HepG2 (cell line): ENCODE measurements around the gene GABRR2. TPM values are rescaled to one million over a fixed set of nuclear protein-coding genes. Genes with fewer than 3 reads are reported as not detected.

Experiments used
- CENPX ChIP-seq: sonication (generic); formaldehyde crosslinking; IDR thresholded peaks from 2 replicates; pipeline ENCODE4 v1.9.0; 2021; ENCODE audit warnings: mild to moderate bottlenecking, missing genetic modification reagents, moderate library complexity
- DPF2 ChIP-seq: sonication (generic); formaldehyde crosslinking; IDR thresholded peaks from 2 replicates; pipeline ENCODE4 v1.4.0; 2020; ENCODE audit warnings: mild to moderate bottlenecking, low read depth, missing genetic modification reagents, borderline replicate concordance
- IKZF4 ChIP-seq: sonication (generic); formaldehyde crosslinking; IDR thresholded peaks from 2 replicates; pipeline ENCODE4 v1.5.1; 2020; ENCODE audit warnings: borderline replicate concordance, mild to moderate bottlenecking, low read depth, missing genetic modification reagents; ENCODE audit errors: not compliant biosample characterization
- NFKBIZ ChIP-seq: IDR thresholded peaks from 2 replicates; pipeline ENCODE4 v1.6.1; 2018; ENCODE audit warnings: missing genetic modification reagents, missing compliant biosample characterization
- NR1H2 ChIP-seq: sonication (generic); formaldehyde crosslinking; IDR thresholded peaks from 2 replicates; pipeline ENCODE4 v1.8.1; 2022; ENCODE audit warnings: low read depth, missing genetic modification reagents, borderline replicate concordance
- STAT5B ChIP-seq: sonication (generic); formaldehyde crosslinking; IDR thresholded peaks from 2 replicates; pipeline ENCODE4 v1.4.0; 2020; ENCODE audit warnings: missing genetic modification reagents
- XRCC5 ChIP-seq: fragments of 200-400 bp; formaldehyde crosslinking; optimal IDR thresholded peaks from 2 replicates; pipeline ENCODE3; 2017; ENCODE audit warnings: mild to moderate bottlenecking, low read length
- ZBTB8A ChIP-seq: sonication (generic); formaldehyde crosslinking; IDR thresholded peaks from 2 replicates; pipeline ENCODE4 v1.4.0; 2020; ENCODE audit warnings: mild to moderate bottlenecking, low read depth, missing genetic modification reagents, borderline replicate concordance
- ZFP36L1 ChIP-seq: sonication (generic); formaldehyde crosslinking; IDR thresholded peaks from 2 replicates; pipeline ENCODE4 v1.8.0; 2022; ENCODE audit warnings: mild to moderate bottlenecking, missing genetic modification reagents, moderate library complexity
- ZNF205 ChIP-seq: IDR thresholded peaks from 2 replicates; pipeline ENCODE4 v1.6.1; 2018; ENCODE audit warnings: missing biosample characterization, missing genetic modification reagents
- ZNF282 ChIP-seq: fragments of 450-650 bp; IDR thresholded peaks from 2 replicates; pipeline ENCODE4 v1.6.1; 2018; ENCODE audit not compliant: partially characterized antibody
- ZNF33B ChIP-seq: sonication (generic); formaldehyde crosslinking; IDR thresholded peaks from 2 replicates; pipeline ENCODE4 v1.5.1; 2020; ENCODE audit warnings: mild to moderate bottlenecking, missing genetic modification reagents
- ZNF546 ChIP-seq: sonication (generic); formaldehyde crosslinking; conservative IDR thresholded peaks from 2 replicates; pipeline ENCODE4 v1.8.1; 2023; ENCODE audit warnings: mild to moderate bottlenecking, missing genetic modification reagents
- ZNF607 ChIP-seq: sonication (generic); formaldehyde crosslinking; IDR thresholded peaks from 2 replicates; pipeline ENCODE4 v1.5.1; 2020; ENCODE audit warnings: missing genetic modification reagents, mild to moderate bottlenecking, borderline replicate concordance
- polyA plus RNA-seq, 8 experiments: library from polyadenylated mRNA; depleted of rRNA in 3 of 8; stranded (reverse) in 7 of 8; unstranded in 1 of 8; fragments of >200 nt; fragmentation: Illumina TruSeq in 4 of 8; extraction: Trizol in 4 of 8; gene quantifications; 2 replicates each; pipeline versions ENCODE4 v1.2.1 to v1.2.3, GENCODE V29; 2011 to 2016; ENCODE audit warnings: low read depth in 4 of 8, missing spikeins in 1 of 8, mixed read lengths in 1 of 8; ENCODE audit not compliant: insufficient read depth in 1 of 8
- total RNA-seq, 5 experiments: library from RNA; depleted of rRNA; stranded (reverse); fragments of >200 nt; fragmentation: Illumina TruSeq; extraction: Trizol; gene quantifications; 2 replicates each; pipeline ENCODE4 v1.2.3, GENCODE V29; 2016; ENCODE audit warnings: low read depth in 1 of 5
- TF ChIP-seq, protein P1 (sequence below): sonication (generic); IDR thresholded peaks from 2 replicates; pipeline ENCODE4 v1.6.1; 2016; ENCODE audit warnings: low read depth, borderline replicate concordance
- TF ChIP-seq, protein P2 (sequence below): sonication (generic); formaldehyde crosslinking; IDR thresholded peaks from 2 replicates; pipeline ENCODE4 v1.4.0; 2020; ENCODE audit warnings: missing genetic modification reagents
- TF ChIP-seq, protein P3 (sequence below): sonication (generic); formaldehyde crosslinking; IDR thresholded peaks from 2 replicates; pipeline ENCODE4 v1.4.0; 2020; ENCODE audit warnings: mild to moderate bottlenecking, missing genetic modification reagents
- TF ChIP-seq, protein P4 (sequence below): sonication (generic); formaldehyde crosslinking; IDR thresholded peaks from 2 replicates; pipeline ENCODE4 v1.4.0; 2020; ENCODE audit warnings: low read depth, missing genetic modification reagents
- TF ChIP-seq, protein P5 (sequence below): sonication (generic); formaldehyde crosslinking; IDR thresholded peaks from 2 replicates; pipeline ENCODE4 v1.9.0; 2021; ENCODE audit warnings: missing genetic modification reagents, borderline replicate concordance

The GABRR2 gene
- total and polyA plus RNA-seq, 2 of the 13 experiments (the other 11 are each of a cell fraction or from before 2014, with no cell fraction given) = 0.13 TPM; not detected in 1

DNA sequence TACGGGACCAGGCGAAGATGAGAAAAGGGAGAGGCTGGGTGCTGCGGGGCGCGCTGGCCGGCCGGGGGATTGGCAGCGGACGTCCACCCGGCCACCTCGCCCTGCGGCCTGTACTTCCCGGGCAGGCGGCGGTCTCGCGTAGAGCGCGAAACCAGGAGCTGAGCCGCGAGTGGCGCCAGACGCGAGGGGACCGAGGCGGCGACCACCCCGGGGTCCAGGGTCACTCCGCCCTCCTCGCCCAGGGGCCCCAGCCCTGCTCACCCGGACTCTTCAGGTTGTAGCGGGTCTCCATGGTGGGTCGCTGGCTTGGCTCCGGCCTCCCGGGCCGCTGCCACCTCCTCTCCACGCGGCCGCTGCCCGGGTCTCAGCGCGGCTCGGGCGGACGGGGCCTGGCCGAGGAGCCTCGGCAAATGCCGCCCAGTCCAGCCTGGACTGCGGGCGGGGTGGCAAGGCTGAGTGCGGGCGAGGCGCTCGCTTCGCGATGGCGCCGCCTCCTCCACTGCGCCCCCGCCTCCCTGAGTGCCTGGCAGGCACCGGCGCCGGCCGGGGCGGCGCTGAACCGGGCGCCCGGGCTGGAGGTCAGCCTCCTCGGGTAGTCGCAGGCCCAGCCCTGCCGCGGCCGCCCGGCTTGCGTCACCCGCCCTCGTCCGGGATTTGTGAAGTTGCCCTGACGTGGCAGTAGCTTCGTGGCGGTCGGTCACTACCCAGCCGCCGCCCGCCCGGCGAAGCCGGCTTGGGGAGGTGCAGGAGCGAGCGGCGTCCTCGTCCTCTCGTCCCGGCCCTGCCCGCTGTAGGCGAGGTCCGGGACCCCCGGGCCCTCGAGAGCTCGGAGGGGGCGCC is 37.4 kb upstream of the GABRR2 start, which contains the start of gene UBE2J1 (continued):
- TF ChIP-seq, protein P1, sequence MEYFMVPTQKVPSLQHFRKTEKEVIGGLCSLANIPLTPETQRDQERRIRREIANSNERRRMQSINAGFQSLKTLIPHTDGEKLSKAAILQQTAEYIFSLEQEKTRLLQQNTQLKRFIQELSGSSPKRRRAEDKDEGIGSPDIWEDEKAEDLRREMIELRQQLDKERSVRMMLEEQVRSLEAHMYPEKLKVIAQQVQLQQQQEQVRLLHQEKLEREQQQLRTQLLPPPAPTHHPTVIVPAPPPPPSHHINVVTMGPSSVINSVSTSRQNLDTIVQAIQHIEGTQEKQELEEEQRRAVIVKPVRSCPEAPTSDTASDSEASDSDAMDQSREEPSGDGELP = no peak
- TF ChIP-seq, protein P2, sequence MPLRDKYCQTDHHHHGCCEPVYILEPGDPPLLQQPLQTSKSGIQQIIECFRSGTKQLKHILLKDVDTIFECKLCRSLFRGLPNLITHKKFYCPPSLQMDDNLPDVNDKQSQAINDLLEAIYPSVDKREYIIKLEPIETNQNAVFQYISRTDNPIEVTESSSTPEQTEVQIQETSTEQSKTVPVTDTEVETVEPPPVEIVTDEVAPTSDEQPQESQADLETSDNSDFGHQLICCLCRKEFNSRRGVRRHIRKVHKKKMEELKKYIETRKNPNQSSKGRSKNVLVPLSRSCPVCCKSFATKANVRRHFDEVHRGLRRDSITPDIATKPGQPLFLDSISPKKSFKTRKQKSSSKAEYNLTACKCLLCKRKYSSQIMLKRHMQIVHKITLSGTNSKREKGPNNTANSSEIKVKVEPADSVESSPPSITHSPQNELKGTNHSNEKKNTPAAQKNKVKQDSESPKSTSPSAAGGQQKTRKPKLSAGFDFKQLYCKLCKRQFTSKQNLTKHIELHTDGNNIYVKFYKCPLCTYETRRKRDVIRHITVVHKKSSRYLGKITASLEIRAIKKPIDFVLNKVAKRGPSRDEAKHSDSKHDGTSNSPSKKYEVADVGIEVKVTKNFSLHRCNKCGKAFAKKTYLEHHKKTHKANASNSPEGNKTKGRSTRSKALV = peak; percentile 45; the same call in 1 of the 2 replicates
- TF ChIP-seq, protein P3, sequence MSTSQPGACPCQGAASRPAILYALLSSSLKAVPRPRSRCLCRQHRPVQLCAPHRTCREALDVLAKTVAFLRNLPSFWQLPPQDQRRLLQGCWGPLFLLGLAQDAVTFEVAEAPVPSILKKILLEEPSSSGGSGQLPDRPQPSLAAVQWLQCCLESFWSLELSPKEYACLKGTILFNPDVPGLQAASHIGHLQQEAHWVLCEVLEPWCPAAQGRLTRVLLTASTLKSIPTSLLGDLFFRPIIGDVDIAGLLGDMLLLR (CRISPR knock-in tag) = peak; percentile 52; the same call in 1 of the 2 replicates
- TF ChIP-seq NFKBIZ (CRISPR knock-in tag) = no peak
- TF ChIP-seq NR1H2 (CRISPR knock-in tag) = no peak
- no peak for TF ChIP-seq ZFP36L1
- TF ChIP-seq ZNF546 (CRISPR knock-in tag) = peak; percentile 63; the same call in 1 of the 2 replicates
- TF ChIP-seq DPF2 = no peak
- TF ChIP-seq ZNF282 = no peak
- TF ChIP-seq, protein P4, sequence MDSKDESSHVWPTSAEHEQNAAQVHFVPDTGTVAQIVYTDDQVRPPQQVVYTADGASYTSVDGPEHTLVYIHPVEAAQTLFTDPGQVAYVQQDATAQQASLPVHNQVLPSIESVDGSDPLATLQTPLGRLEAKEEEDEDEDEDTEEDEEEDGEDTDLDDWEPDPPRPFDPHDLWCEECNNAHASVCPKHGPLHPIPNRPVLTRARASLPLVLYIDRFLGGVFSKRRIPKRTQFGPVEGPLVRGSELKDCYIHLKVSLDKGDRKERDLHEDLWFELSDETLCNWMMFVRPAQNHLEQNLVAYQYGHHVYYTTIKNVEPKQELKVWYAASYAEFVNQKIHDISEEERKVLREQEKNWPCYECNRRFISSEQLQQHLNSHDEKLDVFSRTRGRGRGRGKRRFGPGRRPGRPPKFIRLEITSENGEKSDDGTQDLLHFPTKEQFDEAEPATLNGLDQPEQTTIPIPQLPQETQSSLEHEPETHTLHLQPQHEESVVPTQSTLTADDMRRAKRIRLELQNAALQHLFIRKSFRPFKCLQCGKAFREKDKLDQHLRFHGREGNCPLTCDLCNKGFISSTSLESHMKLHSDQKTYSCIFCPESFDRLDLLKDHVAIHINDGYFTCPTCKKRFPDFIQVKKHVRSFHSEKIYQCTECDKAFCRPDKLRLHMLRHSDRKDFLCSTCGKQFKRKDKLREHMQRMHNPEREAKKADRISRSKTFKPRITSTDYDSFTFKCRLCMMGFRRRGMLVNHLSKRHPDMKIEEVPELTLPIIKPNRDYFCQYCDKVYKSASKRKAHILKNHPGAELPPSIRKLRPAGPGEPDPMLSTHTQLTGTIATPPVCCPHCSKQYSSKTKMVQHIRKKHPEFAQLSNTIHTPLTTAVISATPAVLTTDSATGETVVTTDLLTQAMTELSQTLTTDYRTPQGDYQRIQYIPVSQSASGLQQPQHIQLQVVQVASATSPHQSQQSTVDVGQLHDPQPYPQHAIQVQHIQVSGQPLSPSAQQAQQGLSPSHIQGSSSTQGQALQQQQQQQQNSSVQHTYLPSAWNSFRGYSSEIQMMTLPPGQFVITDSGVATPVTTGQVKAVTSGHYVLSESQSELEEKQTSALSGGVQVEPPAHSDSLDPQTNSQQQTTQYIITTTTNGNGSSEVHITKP (CRISPR knock-in tag) = no peak
- TF ChIP-seq ZNF607 = no peak; the same call in 1 of the 2 replicates
- no peak for TF ChIP-seq ZBTB8A
- TF ChIP-seq XRCC5 = peak; percentile 38
- TF ChIP-seq ZNF205 = no peak
- TF ChIP-seq IKZF4 (CRISPR knock-in tag) = no peak
- 0 out of 2 replicates have a peak, but pooled peaks have one; percentile 18 for TF ChIP-seq STAT5B
- TF ChIP-seq, protein P5, sequence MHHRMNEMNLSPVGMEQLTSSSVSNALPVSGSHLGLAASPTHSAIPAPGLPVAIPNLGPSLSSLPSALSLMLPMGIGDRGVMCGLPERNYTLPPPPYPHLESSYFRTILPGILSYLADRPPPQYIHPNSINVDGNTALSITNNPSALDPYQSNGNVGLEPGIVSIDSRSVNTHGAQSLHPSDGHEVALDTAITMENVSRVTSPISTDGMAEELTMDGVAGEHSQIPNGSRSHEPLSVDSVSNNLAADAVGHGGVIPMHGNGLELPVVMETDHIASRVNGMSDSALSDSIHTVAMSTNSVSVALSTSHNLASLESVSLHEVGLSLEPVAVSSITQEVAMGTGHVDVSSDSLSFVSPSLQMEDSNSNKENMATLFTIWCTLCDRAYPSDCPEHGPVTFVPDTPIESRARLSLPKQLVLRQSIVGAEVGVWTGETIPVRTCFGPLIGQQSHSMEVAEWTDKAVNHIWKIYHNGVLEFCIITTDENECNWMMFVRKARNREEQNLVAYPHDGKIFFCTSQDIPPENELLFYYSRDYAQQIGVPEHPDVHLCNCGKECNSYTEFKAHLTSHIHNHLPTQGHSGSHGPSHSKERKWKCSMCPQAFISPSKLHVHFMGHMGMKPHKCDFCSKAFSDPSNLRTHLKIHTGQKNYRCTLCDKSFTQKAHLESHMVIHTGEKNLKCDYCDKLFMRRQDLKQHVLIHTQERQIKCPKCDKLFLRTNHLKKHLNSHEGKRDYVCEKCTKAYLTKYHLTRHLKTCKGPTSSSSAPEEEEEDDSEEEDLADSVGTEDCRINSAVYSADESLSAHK (CRISPR knock-in tag) = no peak
- TF ChIP-seq CENPX (CRISPR knock-in tag) = no peak
- no peak; the same call in none of the 2 replicates for TF ChIP-seq ZNF33B
